ENCODE results near the gene MUTYH. TPM values are rescaled to one million over a fixed set of nuclear protein-coding genes. Genes with fewer than 3 reads are reported as not detected.

MUTYH gene
- total and polyA plus RNA-seq, 8 donors = 9.5 to 44.2 (median 12.8) TPM

DNA sequence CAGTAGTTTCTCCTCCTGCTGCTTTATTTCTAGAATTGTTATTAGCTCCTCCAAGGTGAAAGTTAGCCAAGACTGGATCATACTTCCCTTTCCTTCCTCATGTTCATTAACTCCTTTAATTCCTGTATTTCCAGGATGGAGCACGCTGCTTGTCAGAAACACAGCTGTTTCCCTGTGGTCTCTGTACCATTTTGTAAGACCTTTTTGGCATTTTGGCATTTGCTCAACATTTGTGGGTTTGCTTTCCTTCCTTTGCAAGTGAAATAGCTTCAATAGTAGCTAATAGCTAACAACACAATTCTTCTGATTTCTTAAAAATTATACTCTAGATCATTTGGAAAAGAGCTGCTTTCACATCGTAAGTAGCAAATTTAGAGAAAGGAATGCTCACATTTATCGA lies 57.9 kb downstream of the MUTYH start:
- intact Hi-C loops (cut with DNase I) = no loop called here
- no peaks in the 10 kb centered on the region for H3K27me3 ChIP-seq
- H3K9me3 ChIP-seq = no peaks in the 10 kb centered on the region
- FAIRE-seq (no peak), ATAC-seq (no peak), DNase-seq (no peak)
- H3K36me3 ChIP-seq = no peaks in the 10 kb centered on the region
- 74 to 84% methylated on average over 3 of the region's 3 CpGs for WGBS, 2 donors
- TF ChIP-seq, protein P1, sequence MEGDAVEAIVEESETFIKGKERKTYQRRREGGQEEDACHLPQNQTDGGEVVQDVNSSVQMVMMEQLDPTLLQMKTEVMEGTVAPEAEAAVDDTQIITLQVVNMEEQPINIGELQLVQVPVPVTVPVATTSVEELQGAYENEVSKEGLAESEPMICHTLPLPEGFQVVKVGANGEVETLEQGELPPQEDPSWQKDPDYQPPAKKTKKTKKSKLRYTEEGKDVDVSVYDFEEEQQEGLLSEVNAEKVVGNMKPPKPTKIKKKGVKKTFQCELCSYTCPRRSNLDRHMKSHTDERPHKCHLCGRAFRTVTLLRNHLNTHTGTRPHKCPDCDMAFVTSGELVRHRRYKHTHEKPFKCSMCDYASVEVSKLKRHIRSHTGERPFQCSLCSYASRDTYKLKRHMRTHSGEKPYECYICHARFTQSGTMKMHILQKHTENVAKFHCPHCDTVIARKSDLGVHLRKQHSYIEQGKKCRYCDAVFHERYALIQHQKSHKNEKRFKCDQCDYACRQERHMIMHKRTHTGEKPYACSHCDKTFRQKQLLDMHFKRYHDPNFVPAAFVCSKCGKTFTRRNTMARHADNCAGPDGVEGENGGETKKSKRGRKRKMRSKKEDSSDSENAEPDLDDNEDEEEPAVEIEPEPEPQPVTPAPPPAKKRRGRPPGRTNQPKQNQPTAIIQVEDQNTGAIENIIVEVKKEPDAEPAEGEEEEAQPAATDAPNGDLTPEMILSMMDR (IDR thresholded peaks at IDR 0.05) = no peak
- no peak overlapping the region for H3K27ac ChIP-seq
- H3K4me3 ChIP-seq = no peak overlapping the region
- no peaks in the 10 kb centered on the region for H3K4me1 ChIP-seq

Other genes starting within 250 kb of the MUTYH start
- gene ZSWIM5, start 133.8 kb downstream of the MUTYH start, total RNA-seq = 1 to 10 TPM; 1.9 to 2.7 (median 2.4) TPM
- 1 to 10 TPM in 1 of 2 donors, under 1 TPM in 1; 0.76 to 2.6 TPM for gene ZSWIM5, start 133.8 kb downstream of the MUTYH start, polyA plus RNA-seq
- gene HPDL, start 13.5 kb downstream of the MUTYH start, total RNA-seq = under 1 TPM in 5 of 6 donors, not detected in 1; 0.14 to 0.85 (median 0.31) TPM
- under 1 TPM; 0.23 TPM for gene HPDL, start 13.5 kb downstream of the MUTYH start, polyA plus RNA-seq
- gene TOE1, start 270 bp downstream of the MUTYH start, total RNA-seq = 1 to 10 TPM; 2.4 to 4.4 (median 3.4) TPM
- gene TOE1, start 270 bp downstream of the MUTYH start, polyA plus RNA-seq = 1 to 10 TPM; 4.8 to 8.2 TPM
- 1 to 10 TPM; 1.9 to 3.6 (median 2.6) TPM for gene TESK2, start 150.7 kb upstream of the MUTYH start, total RNA-seq
- 1 to 10 TPM; 1.5 to 3.2 TPM for gene TESK2, start 150.7 kb upstream of the MUTYH start, polyA plus RNA-seq
- gene CCDC163, start 159.6 kb upstream of the MUTYH start, total RNA-seq = 1 to 10 TPM; 1.2 to 4.0 (median 2.2) TPM
- gene CCDC163, start 159.6 kb upstream of the MUTYH start, polyA plus RNA-seq = 1 to 10 TPM; 3.2 to 4.6 TPM
- gene MMACHC, start 159.9 kb upstream of the MUTYH start, total RNA-seq = 1 to 10 TPM; 3.2 to 5.7 (median 4.0) TPM
- gene MMACHC, start 159.9 kb upstream of the MUTYH start, polyA plus RNA-seq = 1 to 10 TPM; 1.2 to 1.5 TPM
- gene PRDX1, start 181.4 kb upstream of the MUTYH start, total RNA-seq = 100 to 1,000 TPM in 2 of 6 donors, 10 to 100 TPM in 4; 49.3 to 124 (median 61.7) TPM
- 100 to 1,000 TPM; 111 to 142 TPM for gene PRDX1, start 181.4 kb upstream of the MUTYH start, polyA plus RNA-seq
- gene AKR1A1, start 210.4 kb upstream of the MUTYH start, total RNA-seq = 100 to 1,000 TPM in 3 of 6 donors, 10 to 100 TPM in 3; 77.6 to 127 (median 110) TPM
- 100 to 1,000 TPM; 133 to 138 TPM for gene AKR1A1, start 210.4 kb upstream of the MUTYH start, polyA plus RNA-seq
- gene NASP, start 243.6 kb upstream of the MUTYH start, total RNA-seq = 10 to 100 TPM; 14.5 to 29.5 (median 21.7) TPM
- gene NASP, start 243.6 kb upstream of the MUTYH start, polyA plus RNA-seq = 100 to 1,000 TPM in 1 of 2 donors, 10 to 100 TPM in 1; 55.6 to 113 TPM